Endothelial cell of umbilical vein (primary cell): Measurements from ENCODE around the gene SCP2.

Experiments
- EZH2 ChIP-seq: IDR thresholded peaks from 2 replicates; pipeline ENCODE4 v1.6.1; 2012; ENCODE audit warnings: borderline replicate concordance, low read depth, mild to moderate bottlenecking, moderate library complexity, low read length, inconsistent platforms; ENCODE audit not compliant: severe bottlenecking
- JUN ChIP-seq: IDR thresholded peaks from 2 replicates; pipeline ENCODE4 v1.6.1; 2011; ENCODE audit warnings: borderline replicate concordance, low read depth; ENCODE audit not compliant: insufficient read length, insufficient read depth
- MYC ChIP-seq: IDR thresholded peaks from one replicate; pipeline ENCODE4 v1.6.1; 2011; ENCODE audit warnings: mild to moderate bottlenecking, low read depth, low read length
- POLR2A ChIP-seq: IDR thresholded peaks from 2 replicates; pipeline ENCODE4 v1.6.1; 2012; ENCODE audit warnings: low read depth, mild to moderate bottlenecking, control low read depth, low read length
- POLR2AphosphoS5 ChIP-seq: IDR thresholded peaks from 2 replicates; pipeline ENCODE4 v1.6.1; 2012; ENCODE audit warnings: low read depth, mild to moderate bottlenecking, control low read depth, low read length, moderate library complexity; ENCODE audit not compliant: insufficient read depth
- TF ChIP-seq, protein P1 (sequence below), 2 donors: IDR thresholded peaks; 1 replicate in 1 of 2; 2 replicates in 1 of 2; pipeline ENCODE4 v1.5.1; 2011; ENCODE audit warnings: low read length in 2 of 2, mild to moderate bottlenecking in 2 of 2, moderate library complexity in 2 of 2, control low read depth in 1 of 2, inconsistent platforms in 1 of 2, low read depth in 1 of 2; ENCODE audit not compliant: insufficient read depth in 1 of 2; ENCODE audit errors: extremely low read depth in 1 of 2

DNA sequence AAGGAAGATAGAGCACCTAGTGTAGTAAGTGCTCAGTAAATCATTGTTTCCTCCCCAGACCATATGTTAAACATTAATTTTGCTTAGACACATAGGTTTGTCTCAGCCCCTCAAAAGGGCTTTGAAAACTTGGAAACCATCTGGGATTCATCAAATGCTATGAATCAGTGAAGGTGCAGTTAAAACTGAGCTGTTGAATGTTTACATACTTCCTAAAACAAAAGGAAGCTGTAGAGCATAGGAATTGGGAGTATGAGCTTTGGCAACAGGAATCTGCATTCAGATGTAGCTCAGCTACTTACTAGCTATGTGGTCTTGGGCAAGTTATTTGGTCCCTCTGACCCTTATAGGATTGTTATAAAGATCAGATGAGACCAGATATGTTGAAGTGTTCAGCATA, 116.2 kb downstream of the SCP2 start:
- TF ChIP-seq POLR2A: no peak
- no peak for TF ChIP-seq POLR2AphosphoS5
- TF ChIP-seq, protein P1, sequence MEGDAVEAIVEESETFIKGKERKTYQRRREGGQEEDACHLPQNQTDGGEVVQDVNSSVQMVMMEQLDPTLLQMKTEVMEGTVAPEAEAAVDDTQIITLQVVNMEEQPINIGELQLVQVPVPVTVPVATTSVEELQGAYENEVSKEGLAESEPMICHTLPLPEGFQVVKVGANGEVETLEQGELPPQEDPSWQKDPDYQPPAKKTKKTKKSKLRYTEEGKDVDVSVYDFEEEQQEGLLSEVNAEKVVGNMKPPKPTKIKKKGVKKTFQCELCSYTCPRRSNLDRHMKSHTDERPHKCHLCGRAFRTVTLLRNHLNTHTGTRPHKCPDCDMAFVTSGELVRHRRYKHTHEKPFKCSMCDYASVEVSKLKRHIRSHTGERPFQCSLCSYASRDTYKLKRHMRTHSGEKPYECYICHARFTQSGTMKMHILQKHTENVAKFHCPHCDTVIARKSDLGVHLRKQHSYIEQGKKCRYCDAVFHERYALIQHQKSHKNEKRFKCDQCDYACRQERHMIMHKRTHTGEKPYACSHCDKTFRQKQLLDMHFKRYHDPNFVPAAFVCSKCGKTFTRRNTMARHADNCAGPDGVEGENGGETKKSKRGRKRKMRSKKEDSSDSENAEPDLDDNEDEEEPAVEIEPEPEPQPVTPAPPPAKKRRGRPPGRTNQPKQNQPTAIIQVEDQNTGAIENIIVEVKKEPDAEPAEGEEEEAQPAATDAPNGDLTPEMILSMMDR (IDR thresholded peaks at IDR 0.05; ENCODE audit: extremely low read depth in 1 of 2, insufficient read depth in 1 of 2, low read depth in 1 of 2, low read length in 2 of 2): no peak
- TF ChIP-seq JUN: no peak
- no peak for TF ChIP-seq MYC
- TF ChIP-seq EZH2: no peak
